ENCODE data around the gene C17orf114.

DNA sequence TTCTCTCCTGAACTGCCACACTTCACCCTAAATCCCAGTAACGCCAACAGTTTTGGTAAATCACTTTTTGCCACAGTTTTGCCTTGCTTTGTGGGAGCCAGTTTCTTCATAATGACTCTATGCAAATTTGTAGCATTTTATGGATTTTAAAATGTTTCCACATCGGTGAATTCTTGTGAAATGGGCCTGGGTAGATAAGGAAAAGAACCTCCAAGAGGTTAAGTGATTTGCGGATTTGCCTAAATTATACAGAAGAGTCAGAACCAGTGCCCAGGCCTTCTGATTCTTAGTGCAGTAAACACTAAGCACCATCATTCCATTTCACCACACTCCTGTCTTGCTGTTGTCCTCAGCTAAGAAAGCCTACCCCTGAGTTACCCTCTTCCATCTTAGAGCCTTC is 49.0 kb upstream of the C17orf114 start:
- TF ChIP-seq CTCF (conservative IDR thresholded peaks at IDR 0.05; ENCODE audit: low read length) (no peak), EZH2phosphoT487 (IDR thresholded peaks at IDR 0.05; ENCODE audit: borderline replicate concordance, low read depth, low read length) (no peak)

Measured in OCI-LY7 (cell line).